ENCODE data around the gene JMJD7.

Gene JMJD7

GRCh38 chr15:41847981-41848380, 20.1 kb downstream of the JMJD7 start:
- DNase-seq = no peak

- DNase-seq = no peak
These were observed 20.7 kb downstream of the JMJD7 start for GRCh38 chr15:41848631-41849030.

GRCh38 chr15:41849204-41849603, 21.3 kb downstream of the JMJD7 start:
- DNase-seq = no peak

GRCh38 chr15:41849861-41850260, 22.0 kb downstream of the JMJD7 start:
- no peak for DNase-seq

- no peak for DNase-seq
These were observed 22.7 kb downstream of the JMJD7 start for GRCh38 chr15:41850482-41851166.

- no peak for DNase-seq
These were observed 23.3 kb downstream of the JMJD7 start for GRCh38 chr15:41851167-41851523.

GRCh38 chr15:41851755-41852370, 24.0 kb downstream of the JMJD7 start:
- no peak for DNase-seq

- DNase-seq = no peak
These were observed 25.1 kb downstream of the JMJD7 start for GRCh38 chr15:41852736-41853590.

GRCh38 chr15:41853831-41854230, 25.9 kb downstream of the JMJD7 start:
- no peak for DNase-seq

- no peak for DNase-seq
These were observed 26.6 kb downstream of the JMJD7 start for GRCh38 chr15:41854443-41854842.

- DNase-seq = no peak
These were observed 27.5 kb downstream of the JMJD7 start for GRCh38 chr15:41855261-41855961.

- DNase-seq = no peak
These were observed 28.4 kb downstream of the JMJD7 start for GRCh38 chr15:41856262-41856661.

GRCh38 chr15:41856716-41857115, 28.8 kb downstream of the JMJD7 start:
- DNase-seq = no peak

- DNase-seq = no peak
These were observed 29.4 kb downstream of the JMJD7 start for GRCh38 chr15:41857316-41857715.

- DNase-seq = no peak
These were observed 30.9 kb downstream of the JMJD7 start for GRCh38 chr15:41858756-41859155.

GRCh38 chr15:41860049-41860828, 32.3 kb downstream of the JMJD7 start:
- DNase-seq = no peak

GRCh38 chr15:41861736-41862356, 34.0 kb downstream of the JMJD7 start:
- no peak for DNase-seq

- DNase-seq = no peak
These were observed 34.7 kb downstream of the JMJD7 start for GRCh38 chr15:41862515-41863116.

GRCh38 chr15:41865490-41866055, 37.7 kb downstream of the JMJD7 start:
- DNase-seq = no peak

GRCh38 chr15:41866263-41866703, 38.4 kb downstream of the JMJD7 start:
- no peak for DNase-seq
